Measurements from ENCODE around the gene APBA3. TPM values are rescaled to one million over a fixed set of nuclear protein-coding genes. Genes with fewer than 3 reads are reported as not detected.

The APBA3 gene
- total RNA-seq, 1 experiment from 2014 or later: 34.0 TPM

GRCh38 chr19:3748965-3749364, 12.5 kb downstream of the APBA3 start:
- Histone ChIP-seq H3K4me3 (ENCODE audit: low read depth in 2 of 2, low read length in 2 of 2) (no peak overlapping the region), H3K9me3 (ENCODE audit: control insufficient read depth, insufficient read depth, low read depth, low read length) (no peaks in the 10 kb centered on the region), H3K4me1 (ENCODE audit: control insufficient read depth, insufficient read depth, low read length) (no peaks in the 10 kb centered on the region), H3K36me3 (ENCODE audit: control insufficient read depth, insufficient read depth, low read length) (no peaks in the 10 kb centered on the region), H3K27ac (ENCODE audit: low read length) (no peak overlapping the region), H3K27me3 (ENCODE audit: control insufficient read depth, insufficient read depth, low read length) (no peaks in the 10 kb centered on the region)
- ChIA-PET POLR2A (interaction anchor here (0.7 kb wide), 1 partner anchor 13 kb away, joined by 18 read pairs; the partner anchor contains the start of gene MRPL54), CTCF (interaction anchor here (0.7 kb wide), 1 partner anchor 81 kb away, joined by 3 read pairs; no protein-coding TSS in a partner anchor)
- BruUV-seq (replicated peaks): no TSS peak
- TF ChIP-seq REST (IDR thresholded peaks at IDR 0.05; ENCODE audit: insufficient read depth in 1 of 2, low read depth in 2 of 2, low read length in 1 of 2) (no peak), TCF7L2 (IDR thresholded peaks at IDR 0.05; ENCODE audit: low read depth, low read length) (no peak), SIN3A (IDR thresholded peaks at IDR 0.05; ENCODE audit: borderline replicate concordance, insufficient read depth, low read depth, low read length) (no peak), CTCF (IDR thresholded peaks at IDR 0.05) (no peak), POLR2AphosphoS5 (IDR thresholded peaks at IDR 0.05; ENCODE audit: low read depth, low read length) (no peak)
- no peak for ATAC-seq
- no peak for DNase-seq (ENCODE audit: low read depth, low spot score)
- in situ Hi-C loops (cut with HindIII; ENCODE audit: low pct_unique_long_range_greater_than_20kb, low sequenced_read_pairs): no loop called here
- intact Hi-C loops (cut with micrococcal nuclease; ENCODE audit: unreplicated experiment): no loop called here

GRCh38 chr19:3746371-3747056, 15.0 kb downstream of the APBA3 start:
- no TSS peak for BruUV-seq (replicated peaks)
- H3K9me3 ChIP-seq (ENCODE audit: control insufficient read depth, insufficient read depth, low read depth, low read length): no peaks in the 10 kb centered on the region
- in situ Hi-C loops (cut with HindIII; ENCODE audit: low pct_unique_long_range_greater_than_20kb, low sequenced_read_pairs) (no loop called here), intact Hi-C loops (cut with micrococcal nuclease; ENCODE audit: unreplicated experiment) (no loop called here)
- TF ChIP-seq SIN3A (IDR thresholded peaks at IDR 0.05; ENCODE audit: borderline replicate concordance, insufficient read depth, low read depth, low read length): no peak
- TF ChIP-seq REST (IDR thresholded peaks at IDR 0.05; ENCODE audit: insufficient read depth in 1 of 2, low read depth in 2 of 2, low read length in 1 of 2): no peak
- TF ChIP-seq CTCF (IDR thresholded peaks at IDR 0.05): no peak
- TF ChIP-seq POLR2AphosphoS5 (IDR thresholded peaks at IDR 0.05; ENCODE audit: low read depth, low read length): no peak
- no peak for TF ChIP-seq TCF7L2 (IDR thresholded peaks at IDR 0.05; ENCODE audit: low read depth, low read length)
- ChIA-PET CTCF (no interaction called here), POLR2A (interaction anchor here (1.2 kb wide), 1 partner anchor 16 kb away, joined by 5 read pairs; the partner anchor contains the start of gene MRPL54)
- H3K27me3 ChIP-seq (ENCODE audit: control insufficient read depth, insufficient read depth, low read length): no peaks in the 10 kb centered on the region
- ATAC-seq (no peak), DNase-seq (ENCODE audit: low read depth, low spot score) (no peak)
- no peak overlapping the region for H3K4me3 ChIP-seq (ENCODE audit: low read depth in 2 of 2, low read length in 2 of 2)
- no peak overlapping the region for H3K27ac ChIP-seq (ENCODE audit: low read length)
- no peaks in the 10 kb centered on the region for H3K4me1 ChIP-seq (ENCODE audit: control insufficient read depth, insufficient read depth, low read length)
- no peaks in the 10 kb centered on the region for H3K36me3 ChIP-seq (ENCODE audit: control insufficient read depth, insufficient read depth, low read length)

All from Panc1 (cell line).